CD4-positive, alpha-beta T cell treated with Interleukin-1 beta for 1 hour (primary cell): Measurements from ENCODE around the gene SFMBT1.

Experiments
- DNase-seq, 2 donors: peaks; one replicate each; pipeline ENCODE4 v3.0.0-alpha.2; 2020 to 2022

Gene SFMBT1, protein sequence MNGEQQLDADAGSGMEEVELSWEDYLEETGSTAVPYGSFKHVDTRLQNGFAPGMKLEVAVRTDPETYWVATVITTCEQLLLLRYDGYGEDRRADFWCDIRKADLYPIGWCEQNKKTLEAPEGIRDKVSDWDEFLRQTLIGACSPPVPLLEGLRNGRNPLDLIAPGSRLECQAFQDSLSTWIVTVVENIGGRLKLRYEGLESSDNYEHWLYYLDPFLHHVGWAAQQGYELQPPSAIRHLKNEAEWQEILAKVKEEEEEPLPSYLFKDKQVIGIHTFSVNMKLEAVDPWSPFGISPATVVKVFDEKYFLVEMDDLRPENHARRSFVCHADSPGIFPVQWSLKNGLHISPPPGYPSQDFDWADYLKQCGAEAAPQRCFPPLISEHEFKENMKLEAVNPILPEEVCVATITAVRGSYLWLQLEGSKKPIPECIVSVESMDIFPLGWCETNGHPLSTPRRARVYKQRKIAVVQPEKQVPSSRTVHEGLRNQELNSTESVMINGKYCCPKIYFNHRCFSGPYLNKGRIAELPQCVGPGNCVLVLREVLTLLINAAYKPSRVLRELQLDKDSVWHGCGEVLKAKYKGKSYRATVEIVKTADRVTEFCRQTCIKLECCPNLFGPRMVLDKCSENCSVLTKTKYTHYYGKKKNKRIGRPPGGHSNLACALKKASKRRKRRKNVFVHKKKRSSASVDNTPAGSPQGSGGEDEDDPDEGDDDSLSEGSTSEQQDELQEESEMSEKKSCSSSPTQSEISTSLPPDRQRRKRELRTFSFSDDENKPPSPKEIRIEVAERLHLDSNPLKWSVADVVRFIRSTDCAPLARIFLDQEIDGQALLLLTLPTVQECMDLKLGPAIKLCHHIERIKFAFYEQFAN

DNA sequence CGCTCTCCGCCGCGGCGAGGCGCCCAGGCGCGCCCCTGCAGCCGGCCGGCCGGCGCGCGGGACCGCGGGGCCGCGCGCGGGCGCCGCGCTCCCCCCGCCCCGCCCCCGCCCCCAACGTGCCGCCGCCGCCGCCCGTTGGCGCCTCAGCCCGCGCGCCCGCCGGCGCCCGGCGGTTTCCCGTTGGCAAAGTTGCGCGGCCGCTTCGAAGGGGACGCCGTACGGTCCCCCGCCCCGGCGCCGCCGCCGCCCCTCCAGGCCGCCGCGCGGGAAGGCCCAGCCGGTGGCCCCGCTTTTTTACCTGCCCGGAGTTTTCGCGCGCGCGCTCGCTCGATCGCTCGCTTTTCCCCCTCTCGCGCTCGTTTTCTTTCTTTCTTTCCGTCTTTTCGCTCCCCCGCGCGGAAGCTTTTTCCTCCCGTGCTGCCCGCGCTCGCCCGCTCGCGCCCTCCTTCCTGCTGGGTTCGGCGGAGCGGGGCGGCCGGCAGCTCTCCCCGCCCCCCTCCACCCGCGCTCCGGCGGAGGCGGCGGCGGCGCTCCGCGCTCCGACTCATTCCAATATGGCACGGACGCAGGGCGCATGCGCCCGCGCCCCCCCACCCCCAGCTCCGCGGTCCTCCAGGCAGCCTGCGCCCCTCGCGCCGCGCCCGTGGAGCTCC lies at the start of gene SFMBT1:
Gene SFMBT1, minus strand, starts transcription at position 556 of the 653 bp plus-strand sequence. CDS start 76,945 bp downstream, outside the sequence.
- DNase-seq = peak; percentile 82

DNA sequence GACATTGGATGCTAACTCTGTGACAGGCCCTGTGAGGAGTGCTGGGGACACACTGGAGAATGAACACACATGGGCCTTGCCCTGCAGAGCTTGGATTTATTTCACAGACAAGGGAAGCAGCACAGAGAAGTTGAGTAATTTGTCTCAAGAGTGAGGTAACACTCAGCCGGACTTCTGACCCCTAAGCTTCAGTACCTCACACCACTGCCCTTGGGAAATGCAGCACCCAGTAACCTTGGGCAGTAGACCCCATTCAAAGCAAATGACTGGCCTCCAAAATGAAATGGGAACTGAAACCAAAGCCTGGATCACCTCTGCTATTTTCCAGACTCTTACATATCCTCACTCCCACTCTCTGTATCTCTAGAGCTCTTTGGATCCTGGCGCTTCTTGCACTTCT lies 47.1 kb upstream of the SFMBT1 start:
- no peak for DNase-seq

DNA sequence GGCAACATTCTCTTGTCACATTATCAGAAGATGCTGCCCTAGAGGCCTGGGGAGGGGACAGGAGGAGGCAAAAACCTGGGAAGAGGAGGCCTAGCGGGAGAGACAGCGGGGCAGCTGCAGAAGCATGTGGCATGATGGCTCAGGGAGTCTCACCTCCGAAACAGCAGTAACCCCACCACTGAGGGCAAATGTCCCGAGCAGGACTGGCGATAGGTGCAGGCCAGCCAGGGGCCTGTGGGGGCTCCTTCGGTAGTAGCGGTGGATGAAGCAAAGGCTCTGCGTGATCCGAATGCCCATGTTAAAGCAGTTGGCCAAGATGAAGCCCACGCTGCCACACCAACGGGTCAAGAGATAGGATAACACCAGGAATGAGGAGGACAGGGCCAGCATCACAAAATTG lies 46.3 kb upstream of the SFMBT1 start:
- DNase-seq = no peak

GRCh38 chr3:53091011-53091410 lies 45.1 kb upstream of the SFMBT1 start:
- no peak for DNase-seq

DNA sequence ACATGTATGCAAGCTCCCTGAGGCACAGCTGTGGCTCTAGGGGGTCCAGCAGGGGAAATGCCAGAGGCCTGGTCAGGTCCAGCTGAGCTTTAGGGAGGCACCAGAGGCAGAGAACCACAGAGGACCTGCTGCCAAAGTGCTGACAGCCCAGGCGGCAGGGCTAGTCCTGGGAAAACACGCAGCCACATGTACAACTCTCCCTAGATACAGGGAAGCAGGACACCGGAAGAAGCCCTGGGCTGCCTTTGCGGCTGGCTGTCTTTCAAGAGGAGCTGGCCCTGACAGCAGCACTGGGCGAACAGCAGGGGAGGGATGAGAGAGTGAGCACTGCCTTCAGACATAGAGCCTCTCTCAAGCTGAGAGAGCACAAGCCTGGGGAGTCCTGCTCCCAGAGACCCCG lies 43.6 kb upstream of the SFMBT1 start:
- no peak for DNase-seq

DNA sequence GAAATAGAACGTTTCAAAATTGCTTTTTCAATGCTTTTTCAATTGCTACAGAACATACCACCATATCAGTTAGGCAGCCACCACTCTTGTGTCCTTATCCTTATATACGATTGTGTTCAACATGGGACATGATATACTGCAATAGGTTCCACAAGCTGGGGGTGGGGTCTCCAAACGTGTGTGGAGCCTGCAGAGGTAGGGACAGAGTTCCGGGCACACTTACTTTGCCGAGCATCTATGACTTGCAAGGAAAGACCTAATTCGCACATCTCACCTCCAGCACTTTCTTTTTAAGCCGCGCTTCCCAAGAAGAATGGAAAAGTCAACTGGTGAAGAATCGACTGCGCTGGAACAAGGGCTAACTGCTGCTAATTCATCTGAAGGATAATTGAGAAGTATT lies 39.6 kb upstream of the SFMBT1 start:
- no peak for DNase-seq

GRCh38 chr3:53084310-53085001 lies 38.6 kb upstream of the SFMBT1 start:
- no peak for DNase-seq

DNA sequence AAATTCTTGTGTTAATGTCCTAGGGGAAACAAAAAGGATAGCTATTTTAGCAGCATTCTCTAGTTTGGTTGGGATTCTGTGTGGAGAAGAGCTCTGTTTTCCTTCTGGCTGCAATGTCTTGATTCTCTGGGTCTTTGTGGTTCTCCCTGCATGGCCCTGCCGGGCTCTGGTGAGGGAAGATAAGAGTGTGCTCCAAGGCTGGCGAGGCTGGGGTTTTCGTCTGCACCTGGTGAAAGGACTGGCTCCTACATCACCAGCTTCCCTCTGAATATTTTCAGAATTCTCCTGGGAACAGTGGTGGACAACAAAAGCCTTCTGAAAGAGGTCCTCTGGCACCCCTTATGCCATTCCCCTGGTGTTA lies 38.1 kb upstream of the SFMBT1 start:
- DNase-seq = no peak

DNA sequence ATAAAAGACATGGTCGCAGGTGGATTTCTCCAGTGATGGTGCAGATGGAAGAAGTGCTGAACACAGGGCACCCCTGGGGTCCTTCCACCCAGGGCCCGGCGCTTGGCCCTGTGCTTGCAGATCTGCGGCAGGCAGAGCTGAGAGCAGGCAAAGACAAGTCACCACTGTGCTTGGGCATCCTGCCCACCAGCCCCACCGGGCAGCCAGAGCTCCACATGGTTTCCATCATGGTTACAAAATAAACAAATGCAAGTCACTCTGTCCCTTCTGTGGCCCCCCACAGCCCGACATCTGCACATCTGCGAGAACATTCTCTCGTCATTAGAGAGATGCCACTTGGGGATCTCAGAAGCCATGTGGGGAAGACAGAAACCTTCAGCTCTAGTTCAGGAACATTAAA lies 37.6 kb upstream of the SFMBT1 start:
- no peak for DNase-seq

DNA sequence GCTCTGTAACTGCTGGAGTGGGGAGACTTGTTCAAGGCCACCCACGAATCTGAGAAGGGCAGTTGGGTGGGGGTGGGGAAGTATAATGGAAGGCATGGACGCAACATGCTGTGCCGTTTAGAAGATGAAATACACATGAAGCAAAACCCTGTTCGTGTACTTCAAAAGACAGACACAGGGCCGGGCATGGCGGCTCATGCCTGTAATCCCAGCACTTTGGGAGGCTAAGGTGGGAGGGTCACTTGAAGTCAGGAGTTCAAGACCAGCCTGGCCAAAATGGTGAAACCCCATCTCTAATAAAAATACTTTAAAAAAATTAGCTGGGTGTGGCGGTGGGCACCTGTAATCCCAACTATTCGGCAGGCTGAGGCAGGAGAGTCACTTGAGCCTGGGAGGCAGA lies 36.9 kb upstream of the SFMBT1 start:
- no peak for DNase-seq

DNA sequence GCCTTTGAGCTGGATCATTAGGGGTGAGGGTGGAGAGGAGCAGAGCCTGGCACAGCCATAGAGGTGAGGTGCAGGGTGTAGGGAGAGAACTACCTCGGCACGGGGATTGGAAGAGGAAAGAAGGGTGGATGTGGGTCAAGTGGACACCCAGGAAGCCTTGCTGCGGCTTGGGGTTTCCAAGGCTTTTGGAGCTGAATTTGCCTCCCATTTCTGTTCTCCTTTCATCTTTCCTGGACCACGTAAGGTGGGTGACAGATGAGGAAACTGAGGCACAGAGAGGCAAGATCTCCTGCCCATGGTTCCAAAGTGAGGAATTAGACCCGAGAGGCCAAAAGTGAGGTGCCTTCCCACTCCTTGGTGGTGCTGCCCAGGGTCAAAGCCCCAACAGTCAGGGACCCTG lies 35.4 kb upstream of the SFMBT1 start:
- no peak for DNase-seq

DNA sequence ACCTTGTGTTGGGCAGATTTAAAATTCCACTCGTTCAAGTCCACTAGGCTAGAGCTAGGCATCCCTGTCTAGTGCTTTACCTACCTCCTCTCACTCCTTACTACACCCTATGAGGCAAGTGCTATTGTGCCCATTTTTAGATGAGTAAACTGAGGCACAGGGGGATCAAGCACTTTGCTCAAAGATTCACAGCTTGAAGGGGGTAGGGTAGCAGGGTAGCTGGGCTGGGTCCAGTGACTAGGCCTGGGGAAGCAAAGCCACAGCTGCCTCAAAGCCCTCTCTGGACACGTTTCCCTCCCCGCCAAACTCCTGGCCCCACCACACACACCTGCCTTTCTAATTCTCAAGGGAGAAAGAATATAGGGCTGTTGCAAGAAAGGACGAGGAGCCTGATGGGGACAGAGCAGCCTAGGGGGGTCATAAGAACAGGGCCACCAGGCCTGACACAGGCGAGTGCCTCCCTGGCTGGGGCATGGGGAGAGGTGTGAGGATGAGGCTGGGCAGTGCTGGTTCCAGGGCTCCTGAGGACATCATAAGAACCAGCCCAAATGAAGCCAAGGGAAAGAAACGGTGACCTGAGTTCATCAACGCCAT lies 34.8 kb upstream of the SFMBT1 start:
- no peak for DNase-seq

DNA sequence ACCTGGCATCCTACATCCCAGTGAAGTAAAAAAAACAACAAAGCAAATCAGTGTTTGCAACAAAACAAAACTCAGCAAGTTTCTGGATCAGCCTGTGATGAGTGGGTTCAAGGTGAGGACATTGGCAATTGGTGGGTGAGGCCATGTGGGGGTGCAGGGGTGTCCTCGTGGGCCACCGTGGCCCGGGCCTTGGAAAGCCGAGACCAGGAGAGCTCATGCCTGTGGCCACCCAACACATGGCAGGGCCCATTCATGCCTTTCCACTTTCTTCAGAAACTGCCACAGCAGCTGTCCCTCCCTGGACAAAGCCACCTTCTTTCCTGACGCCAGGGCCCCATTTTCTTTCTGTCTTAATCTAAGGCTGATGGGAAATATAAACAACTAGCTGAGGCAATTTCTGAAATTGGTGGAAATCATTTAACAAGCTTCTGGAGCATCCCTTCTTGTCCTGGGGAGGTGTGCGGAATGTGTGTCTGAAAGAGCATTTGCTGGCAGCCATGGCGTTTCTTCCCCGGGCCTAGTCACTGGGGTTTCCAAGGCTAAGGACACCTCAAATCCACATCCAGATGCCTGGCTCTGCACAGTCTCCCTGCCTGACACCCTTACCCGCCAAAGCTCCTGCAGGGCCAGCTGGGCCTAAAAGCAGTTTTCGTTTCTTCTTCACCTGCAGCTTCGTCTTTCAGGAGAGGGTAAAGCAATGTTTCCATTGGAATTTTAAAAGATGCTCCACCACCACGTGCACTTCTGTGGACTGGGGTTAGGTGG lies 34.1 kb upstream of the SFMBT1 start:
- no peak for DNase-seq

DNA sequence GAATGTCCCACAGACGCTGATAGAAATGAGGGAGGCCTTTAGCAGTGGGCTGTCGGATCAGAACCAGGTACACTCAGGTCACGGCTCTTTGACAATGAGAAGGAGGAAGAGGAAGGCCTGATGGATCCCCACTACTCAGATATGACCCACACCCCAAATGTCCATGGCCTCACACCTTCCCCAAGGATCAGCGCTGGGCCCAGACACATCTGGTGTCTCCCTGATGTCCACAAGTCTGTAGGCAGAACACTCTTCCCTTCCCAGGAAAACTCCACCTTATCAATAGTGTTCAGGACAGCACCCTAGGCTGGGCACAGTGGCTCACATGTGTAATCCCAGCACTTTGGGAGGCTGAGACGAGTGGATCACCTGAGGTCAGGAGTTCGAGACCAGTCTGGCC lies 33.3 kb upstream of the SFMBT1 start:
- no peak for DNase-seq

GRCh38 chr3:53078656-53079055 lies 32.8 kb upstream of the SFMBT1 start:
- DNase-seq = no peak

DNA sequence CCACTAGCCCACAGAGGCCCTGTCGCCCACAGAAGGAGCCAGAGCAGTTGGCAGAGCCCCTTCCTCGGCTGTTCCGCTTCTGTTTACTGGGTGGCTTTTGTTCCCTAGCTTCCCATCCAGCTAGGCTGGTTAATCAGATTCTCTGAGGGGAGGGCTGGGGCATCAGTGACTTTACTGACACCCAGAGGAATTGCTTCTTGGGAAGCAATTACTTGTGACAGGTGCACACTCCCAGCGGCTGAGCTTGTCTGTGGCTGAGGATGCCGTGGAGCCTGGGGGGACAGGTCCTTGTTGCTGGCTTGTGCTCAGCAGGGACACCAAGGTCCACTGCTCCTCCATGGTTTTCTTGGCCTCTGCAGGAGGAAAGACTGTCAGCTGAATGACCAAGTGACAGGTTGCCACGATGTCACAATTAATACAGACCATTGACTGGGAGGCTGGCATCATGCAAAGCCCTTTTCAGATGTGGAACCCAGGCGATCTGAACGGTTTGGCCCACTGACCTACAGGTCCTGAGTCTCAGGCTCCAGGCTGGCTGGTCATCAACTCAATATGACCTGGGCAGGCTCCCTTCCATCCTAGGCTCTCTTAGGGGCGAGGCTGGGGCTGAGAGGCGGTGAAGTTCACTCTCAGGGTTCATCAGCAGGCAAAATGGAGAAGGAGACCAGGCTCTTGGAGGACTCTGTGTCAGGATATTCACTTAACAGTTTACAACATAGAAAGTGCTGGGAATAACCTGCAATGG lies 31.8 kb upstream of the SFMBT1 start:
- DNase-seq = no peak

GRCh38 chr3:53075743-53076140 lies 29.9 kb upstream of the SFMBT1 start:
- DNase-seq = no peak

GRCh38 chr3:53074761-53075742 lies 29.2 kb upstream of the SFMBT1 start:
- no peak for DNase-seq

- no peak for DNase-seq
Measured at GRCh38 chr3:53074366-53074696, 28.5 kb upstream of the SFMBT1 start.
